ENCODE measurements around the gene FSIP1.
A peak's percentile ranks its signal among the peaks of the same experiment; 100 is the strongest.

The FSIP1 gene

GRCh38 chr15:39756806-39757522, 25.7 kb downstream of the FSIP1 start:
- DNase-seq (ENCODE audit: low read depth): peak; percentile 3

GRCh38 chr15:39752991-39753390, 29.6 kb downstream of the FSIP1 start:
- no peak for DNase-seq (ENCODE audit: low read depth)

GRCh38 chr15:39752246-39752645, 30.4 kb downstream of the FSIP1 start:
- no peak for DNase-seq (ENCODE audit: low read depth)

- no peak for DNase-seq (ENCODE audit: low read depth)
Measured at GRCh38 chr15:39748276-39748675, 34.4 kb downstream of the FSIP1 start.

- no peak for DNase-seq (ENCODE audit: low read depth)
Measured at GRCh38 chr15:39747326-39747725, 35.3 kb downstream of the FSIP1 start.

- DNase-seq (ENCODE audit: low read depth): no peak
Measured at GRCh38 chr15:39746714-39747276, 35.8 kb downstream of the FSIP1 start.

- DNase-seq (ENCODE audit: low read depth): no peak
Measured at GRCh38 chr15:39746176-39746575, 36.5 kb downstream of the FSIP1 start.

- no peak for DNase-seq (ENCODE audit: low read depth)
Measured at GRCh38 chr15:39745415-39745814, 37.2 kb downstream of the FSIP1 start.

- DNase-seq (ENCODE audit: low read depth): no peak
Measured at GRCh38 chr15:39744334-39745103, 38.1 kb downstream of the FSIP1 start.

- no peak for DNase-seq (ENCODE audit: low read depth)
Measured at GRCh38 chr15:39743611-39744010, 39.0 kb downstream of the FSIP1 start.

- DNase-seq (ENCODE audit: low read depth): no peak
Measured at GRCh38 chr15:39741258-39741657, 41.4 kb downstream of the FSIP1 start.

GRCh38 chr15:39738998-39739397, 43.6 kb downstream of the FSIP1 start:
- DNase-seq (ENCODE audit: low read depth): no peak

- no peak for DNase-seq (ENCODE audit: low read depth)
Measured at GRCh38 chr15:39737196-39737550, 45.5 kb downstream of the FSIP1 start.

- DNase-seq (ENCODE audit: low read depth): no peak
Measured at GRCh38 chr15:39736412-39737195, 46.0 kb downstream of the FSIP1 start.

- no peak for DNase-seq (ENCODE audit: low read depth)
Measured at GRCh38 chr15:39735120-39735717, 47.4 kb downstream of the FSIP1 start.

- no peak for DNase-seq (ENCODE audit: low read depth)
Measured at GRCh38 chr15:39731266-39731665, 51.4 kb downstream of the FSIP1 start.

GRCh38 chr15:39730552-39730951, 52.1 kb downstream of the FSIP1 start:
- no peak for DNase-seq (ENCODE audit: low read depth)

- no peak for DNase-seq (ENCODE audit: low read depth)
Measured at GRCh38 chr15:39729500-39729899, 53.1 kb downstream of the FSIP1 start.

GRCh38 chr15:39728845-39729244, 53.8 kb downstream of the FSIP1 start:
- DNase-seq (ENCODE audit: low read depth): no peak

GRCh38 chr15:39721893-39722292, 60.7 kb downstream of the FSIP1 start:
- no peak for DNase-seq (ENCODE audit: low read depth)

GRCh38 chr15:39720621-39721611, 61.7 kb downstream of the FSIP1 start:
- DNase-seq (ENCODE audit: low read depth): no peak
